Kidney tubule cell (primary cell): Measurements from ENCODE around the gene ARHGAP45.
A peak's percentile ranks its signal among the peaks of the same experiment; 100 is the strongest.

ENCODE experiments used
- DNase-seq: peaks from one replicate; pipeline ENCODE4 v3.0.0-alpha.2; 2018; ENCODE audit warnings: low spot score

ARHGAP45 gene

GRCh38 chr19:1070931-1071791 lies 4.2 kb downstream of the ARHGAP45 start:
- DNase-seq: no peak

- DNase-seq: no peak
These were observed 5.5 kb downstream of the ARHGAP45 start for GRCh38 chr19:1072371-1073015.

- no peak for DNase-seq
These were observed 6.3 kb downstream of the ARHGAP45 start for GRCh38 chr19:1073063-1073955.

- DNase-seq: no peak
These were observed 7.1 kb downstream of the ARHGAP45 start for GRCh38 chr19:1073956-1074517.

GRCh38 chr19:1074544-1075283 lies 7.7 kb downstream of the ARHGAP45 start:
- DNase-seq: peak; percentile 62

GRCh38 chr19:1076046-1076386 lies 9.0 kb downstream of the ARHGAP45 start:
- no peak for DNase-seq

GRCh38 chr19:1076951-1077350 lies 10.0 kb downstream of the ARHGAP45 start:
- peak; percentile 85 for DNase-seq

GRCh38 chr19:1079566-1080111 lies 12.7 kb downstream of the ARHGAP45 start:
- DNase-seq: no peak

- DNase-seq: no peak
These were observed 13.6 kb downstream of the ARHGAP45 start for GRCh38 chr19:1080360-1081161.

GRCh38 chr19:1081301-1082164 lies 14.6 kb downstream of the ARHGAP45 start:
- DNase-seq: no peak

GRCh38 chr19:1082165-1082927 lies 15.4 kb downstream of the ARHGAP45 start:
- DNase-seq: peak; percentile 89

- no peak for DNase-seq
These were observed 16.2 kb downstream of the ARHGAP45 start for GRCh38 chr19:1082928-1083816.

- peak; percentile 77 for DNase-seq
These were observed 17.3 kb downstream of the ARHGAP45 start for GRCh38 chr19:1084024-1084868.

GRCh38 chr19:1085053-1085658 lies 18.2 kb downstream of the ARHGAP45 start:
- DNase-seq: no peak

- no peak for DNase-seq
These were observed 18.9 kb downstream of the ARHGAP45 start for GRCh38 chr19:1085676-1086442.
